Sigmoid colon (tissue), 3 donors: Measurements from ENCODE around the gene RASAL1.

Experiments used
- POLR2A ChIP-seq, 2 donors: fragments of 450-650 bp; IDR thresholded peaks; one replicate each; pipeline ENCODE4 v1.6.1; 2016; ENCODE audit warnings: antibody characterized with exemption in 2 of 2, mild to moderate bottlenecking in 2 of 2, moderate library complexity in 2 of 2
- TF ChIP-seq, protein P1 (sequence below), 4 experiments: fragments of 450-650 bp in 3 of 4; fragments of 200-600 bp in 1 of 4; IDR thresholded peaks; one replicate each; pipeline ENCODE4 v1.5.1; 2016 to 2019; ENCODE audit warnings: antibody characterized with exemption in 4 of 4, mild to moderate bottlenecking in 3 of 4, moderate library complexity in 2 of 4

DNA sequence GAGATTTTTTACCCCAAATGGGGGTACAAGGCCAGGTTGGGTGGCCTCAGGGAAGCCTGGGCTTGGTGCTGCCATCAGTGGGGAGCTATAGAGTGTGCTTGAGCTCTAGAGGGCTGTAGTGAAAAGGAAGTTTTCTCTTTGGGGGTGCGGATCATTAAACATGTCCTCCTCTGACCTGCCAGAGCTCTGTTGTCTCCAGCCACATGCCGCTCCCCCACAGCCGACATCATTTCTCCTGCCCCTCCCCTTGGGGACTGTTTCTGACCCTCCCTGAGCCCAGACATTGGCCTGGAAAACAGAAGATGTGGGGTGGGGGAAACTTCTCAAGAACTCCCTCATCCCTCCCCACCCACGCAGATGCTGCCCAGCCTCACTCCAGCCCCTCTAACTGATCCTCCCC is 53.7 kb downstream of the RASAL1 start:
- TF ChIP-seq, protein P1, sequence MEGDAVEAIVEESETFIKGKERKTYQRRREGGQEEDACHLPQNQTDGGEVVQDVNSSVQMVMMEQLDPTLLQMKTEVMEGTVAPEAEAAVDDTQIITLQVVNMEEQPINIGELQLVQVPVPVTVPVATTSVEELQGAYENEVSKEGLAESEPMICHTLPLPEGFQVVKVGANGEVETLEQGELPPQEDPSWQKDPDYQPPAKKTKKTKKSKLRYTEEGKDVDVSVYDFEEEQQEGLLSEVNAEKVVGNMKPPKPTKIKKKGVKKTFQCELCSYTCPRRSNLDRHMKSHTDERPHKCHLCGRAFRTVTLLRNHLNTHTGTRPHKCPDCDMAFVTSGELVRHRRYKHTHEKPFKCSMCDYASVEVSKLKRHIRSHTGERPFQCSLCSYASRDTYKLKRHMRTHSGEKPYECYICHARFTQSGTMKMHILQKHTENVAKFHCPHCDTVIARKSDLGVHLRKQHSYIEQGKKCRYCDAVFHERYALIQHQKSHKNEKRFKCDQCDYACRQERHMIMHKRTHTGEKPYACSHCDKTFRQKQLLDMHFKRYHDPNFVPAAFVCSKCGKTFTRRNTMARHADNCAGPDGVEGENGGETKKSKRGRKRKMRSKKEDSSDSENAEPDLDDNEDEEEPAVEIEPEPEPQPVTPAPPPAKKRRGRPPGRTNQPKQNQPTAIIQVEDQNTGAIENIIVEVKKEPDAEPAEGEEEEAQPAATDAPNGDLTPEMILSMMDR (IDR thresholded peaks at IDR 0.05), result no peak
- TF ChIP-seq POLR2A (IDR thresholded peaks at IDR 0.05), result no peak
